AG09319 (cell line): ENCODE results near the gene HIBADH.

Source experiments
- DNase-seq: peaks from one replicate; pipeline ENCODE4 v3.0.0-alpha.2; 2010; ENCODE audit warnings: low read depth; ENCODE audit errors: extremely low read depth
- CTCF ChIP-seq: IDR thresholded peaks from 2 replicates; pipeline ENCODE4 v1.5.1; 2011; ENCODE audit warnings: low read depth, mild to moderate bottlenecking, inconsistent platforms, low read length, moderate library complexity

HIBADH gene

GRCh38 chr7:27665531-27665930 is 2.8 kb upstream of the HIBADH start:
- no peak for TF ChIP-seq CTCF
- no peak for DNase-seq

- no peak for TF ChIP-seq CTCF
- no peak for DNase-seq
Observed at GRCh38 chr7:27663989-27664331, 1.3 kb upstream of the HIBADH start.

GRCh38 chr7:27661811-27662489 is 733 bp downstream of the HIBADH start:
- DNase-seq = no peak
- no peak for TF ChIP-seq CTCF

- DNase-seq = no peak
- no peak for TF ChIP-seq CTCF
Observed at GRCh38 chr7:27656724-27657123, 6.0 kb downstream of the HIBADH start.

GRCh38 chr7:27655184-27655583 is 7.5 kb downstream of the HIBADH start:
- TF ChIP-seq CTCF = no peak
- DNase-seq = no peak

- no peak for DNase-seq
- TF ChIP-seq CTCF = no peak
Observed at GRCh38 chr7:27652518-27652917, 10.2 kb downstream of the HIBADH start.

GRCh38 chr7:27651702-27652101 is 11.0 kb downstream of the HIBADH start:
- TF ChIP-seq CTCF = no peak
- no peak for DNase-seq
